ENCODE measurements around the gene MAP4K4. TPM values are rescaled to one million over a fixed set of nuclear protein-coding genes. Genes with fewer than 3 reads are reported as not detected.
A peak's percentile ranks its signal among the peaks of the same experiment; 100 is the strongest.

Gene MAP4K4
- total and polyA plus RNA-seq, 4 donors, result 19.7 to 91.7 (median 54.0) TPM

DNA sequence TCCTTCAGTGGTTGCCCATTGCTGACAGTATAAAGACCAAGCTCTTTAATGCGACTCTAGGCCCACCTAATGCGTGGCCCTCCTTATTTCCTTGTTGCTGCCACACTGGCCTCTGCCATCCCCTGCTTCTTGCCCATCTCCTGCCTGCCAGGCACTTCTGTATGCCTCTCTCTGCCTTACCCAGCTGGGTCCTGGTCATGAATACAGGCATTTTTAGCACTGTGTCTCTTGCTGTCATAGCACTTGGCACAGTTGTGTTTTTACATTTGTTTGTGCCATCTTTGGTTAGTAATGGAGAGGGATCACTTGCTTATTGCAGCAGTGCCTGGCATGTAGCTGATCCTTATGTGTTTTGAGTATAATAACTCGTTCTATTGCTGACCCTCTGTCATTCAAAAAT lies 38.7 kb downstream of the MAP4K4 start:
- peak overlapping the region; percentile 27 to 46 for H3K27ac ChIP-seq (ENCODE audit: low read depth in 1 of 2, low read length in 1 of 2)
- peaks cover 19 to 55% (median 29%) of the 10 kb centered on the region in 5 donors for H3K4me1 ChIP-seq (ENCODE audit: control insufficient read depth in 5 of 5, insufficient read depth in 5 of 5, low read length in 5 of 5)
- no peak overlapping the region for H3K4me3 ChIP-seq
- WGBS, 2 donors, result 75 to 76% methylated on average over 3 of the region's 3 CpGs
- H3K9ac ChIP-seq (ENCODE audit: insufficient read depth in 1 of 2, low read length in 2 of 2), result no peak overlapping the region
- no peak for ATAC-seq (ENCODE audit: insufficient read depth, low FRiP score)
- TF ChIP-seq, protein P1, sequence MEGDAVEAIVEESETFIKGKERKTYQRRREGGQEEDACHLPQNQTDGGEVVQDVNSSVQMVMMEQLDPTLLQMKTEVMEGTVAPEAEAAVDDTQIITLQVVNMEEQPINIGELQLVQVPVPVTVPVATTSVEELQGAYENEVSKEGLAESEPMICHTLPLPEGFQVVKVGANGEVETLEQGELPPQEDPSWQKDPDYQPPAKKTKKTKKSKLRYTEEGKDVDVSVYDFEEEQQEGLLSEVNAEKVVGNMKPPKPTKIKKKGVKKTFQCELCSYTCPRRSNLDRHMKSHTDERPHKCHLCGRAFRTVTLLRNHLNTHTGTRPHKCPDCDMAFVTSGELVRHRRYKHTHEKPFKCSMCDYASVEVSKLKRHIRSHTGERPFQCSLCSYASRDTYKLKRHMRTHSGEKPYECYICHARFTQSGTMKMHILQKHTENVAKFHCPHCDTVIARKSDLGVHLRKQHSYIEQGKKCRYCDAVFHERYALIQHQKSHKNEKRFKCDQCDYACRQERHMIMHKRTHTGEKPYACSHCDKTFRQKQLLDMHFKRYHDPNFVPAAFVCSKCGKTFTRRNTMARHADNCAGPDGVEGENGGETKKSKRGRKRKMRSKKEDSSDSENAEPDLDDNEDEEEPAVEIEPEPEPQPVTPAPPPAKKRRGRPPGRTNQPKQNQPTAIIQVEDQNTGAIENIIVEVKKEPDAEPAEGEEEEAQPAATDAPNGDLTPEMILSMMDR (IDR thresholded peaks at IDR 0.05; ENCODE audit: control extremely low read depth, extremely low read depth), result no peak
- no peak for DNase-seq
- no peaks in the 10 kb centered on the region for H3K36me3 ChIP-seq (ENCODE audit: control insufficient read depth in 4 of 4, insufficient read depth in 4 of 4, low read length in 4 of 4)
- H3K27me3 ChIP-seq (ENCODE audit: control insufficient read depth in 3 of 3, insufficient read depth in 3 of 3, low read length in 2 of 3), result no peaks in the 10 kb centered on the region
- no peaks in the 10 kb centered on the region for H3K9me3 ChIP-seq (ENCODE audit: control insufficient read depth in 4 of 4, insufficient read depth in 3 of 4, low read length in 3 of 4)

DNA sequence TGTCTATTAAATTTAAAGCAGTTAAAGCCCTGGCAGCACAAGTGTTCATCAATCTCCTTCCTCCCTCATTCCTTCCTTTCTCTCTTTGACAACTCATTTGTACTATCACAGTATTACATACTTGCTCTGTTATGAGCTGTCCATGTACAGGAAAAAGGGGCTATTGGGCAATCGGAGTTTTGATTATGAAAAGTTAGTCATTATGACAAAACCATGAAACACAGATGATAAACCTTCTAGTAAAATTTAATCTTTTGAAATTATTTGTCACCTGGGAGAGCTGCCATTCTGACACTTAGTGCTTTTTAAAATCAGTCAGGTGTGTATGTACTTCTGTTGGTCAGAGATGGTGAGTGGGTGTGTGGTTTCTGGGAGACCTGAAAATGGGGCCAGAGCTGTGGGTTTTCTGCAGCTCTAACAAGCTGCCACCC lies 39.4 kb downstream of the MAP4K4 start:
- peaks cover 21 to 61% (median 31%) of the 10 kb centered on the region in 5 donors for H3K4me1 ChIP-seq (ENCODE audit: control insufficient read depth in 5 of 5, insufficient read depth in 5 of 5, low read length in 5 of 5)
- H3K4me3 ChIP-seq, result no peak overlapping the region
- H3K9ac ChIP-seq (ENCODE audit: insufficient read depth in 1 of 2, low read length in 2 of 2), result no peak overlapping the region
- 3 to 9% methylated on average over 1 of the region's 1 CpG for WGBS, 2 donors
- no peaks in the 10 kb centered on the region for H3K27me3 ChIP-seq (ENCODE audit: control insufficient read depth in 3 of 3, insufficient read depth in 3 of 3, low read length in 2 of 3)
- H3K36me3 ChIP-seq (ENCODE audit: control insufficient read depth in 4 of 4, insufficient read depth in 4 of 4, low read length in 4 of 4), result no peaks in the 10 kb centered on the region
- H3K9me3 ChIP-seq (ENCODE audit: control insufficient read depth in 4 of 4, insufficient read depth in 3 of 4, low read length in 3 of 4), result no peaks in the 10 kb centered on the region
- ATAC-seq (ENCODE audit: insufficient read depth, low FRiP score) (peak; percentile 70), DNase-seq (peak in 1 of 3 donors; percentile 68)
- peak overlapping the region in 1 of 2 donors; percentile 27 for H3K27ac ChIP-seq (ENCODE audit: low read depth in 1 of 2, low read length in 1 of 2)
- TF ChIP-seq, protein P1 (IDR thresholded peaks at IDR 0.05; ENCODE audit: control extremely low read depth, extremely low read depth), result no peak

DNA sequence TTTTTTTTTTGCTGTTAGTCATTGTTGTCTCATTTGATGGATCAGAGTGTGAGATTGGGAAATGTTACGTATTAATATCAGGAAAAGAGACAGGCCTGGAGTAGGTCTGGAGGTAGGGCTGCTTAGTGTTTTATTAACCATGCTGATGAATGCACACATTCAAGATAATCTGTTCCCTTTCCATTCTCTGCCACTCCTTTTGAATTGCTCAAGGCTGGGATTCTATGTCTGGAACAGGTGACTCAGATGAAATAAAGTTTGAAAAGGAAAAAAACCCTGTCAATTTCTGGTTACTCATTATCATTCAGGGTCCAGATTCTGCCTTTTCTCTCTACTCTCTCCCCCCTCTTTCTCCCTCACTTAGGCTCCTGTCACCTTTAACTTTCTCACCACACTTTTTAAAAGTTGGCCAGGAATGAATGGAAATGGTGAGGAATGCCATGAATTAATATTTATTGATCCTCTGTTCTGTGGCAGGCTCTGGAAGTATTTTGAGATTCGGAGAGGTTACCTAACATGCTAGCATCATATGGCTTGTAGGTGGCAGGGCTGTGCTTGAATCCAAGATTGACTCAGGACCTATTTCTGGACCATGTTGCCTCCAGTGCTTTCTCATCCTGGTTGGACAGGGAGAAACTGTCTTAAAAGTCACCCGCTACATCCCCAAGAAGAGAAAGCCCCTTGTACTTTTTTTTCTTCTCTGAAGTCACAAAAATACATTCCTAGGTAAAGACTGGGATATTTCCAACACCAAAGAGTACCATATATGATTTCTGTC lies 40.2 kb downstream of the MAP4K4 start:
- no peak for DNase-seq
- whole genome bisulfite sequencing, 2 donors, result 69 to 78% methylated on average over 3 of the region's 3 CpGs
- Histone ChIP-seq H3K27me3 (ENCODE audit: control insufficient read depth in 3 of 3, insufficient read depth in 3 of 3, low read length in 2 of 3) (no peaks in the 10 kb centered on the region), H3K9me3 (ENCODE audit: control insufficient read depth in 4 of 4, insufficient read depth in 3 of 4, low read length in 3 of 4) (no peaks in the 10 kb centered on the region), H3K4me1 (ENCODE audit: control insufficient read depth in 5 of 5, insufficient read depth in 5 of 5, low read length in 5 of 5) (peaks cover 25 to 64% (median 37%) of the 10 kb centered on the region in 5 donors), H3K4me3 (no peak overlapping the region), H3K36me3 (ENCODE audit: control insufficient read depth in 4 of 4, insufficient read depth in 4 of 4, low read length in 4 of 4) (no peaks in the 10 kb centered on the region), H3K9ac (ENCODE audit: insufficient read depth in 1 of 2, low read length in 2 of 2) (no peak overlapping the region), H3K27ac (ENCODE audit: low read depth in 1 of 2, low read length in 1 of 2) (peak overlapping the region in 1 of 2 donors; percentile 78)
- TF ChIP-seq, protein P1 (IDR thresholded peaks at IDR 0.05; ENCODE audit: control extremely low read depth, extremely low read depth), result no peak
- ATAC-seq (ENCODE audit: insufficient read depth, low FRiP score), result no peak

Measured in lung (tissue), 12 donors.